GF-D8 (cell line): Measurements from ENCODE around the gene ADPRH.
"Not testable (repeated sequence)": the region's sequence is repeated elsewhere in the genome, so short reads cannot be mapped to it uniquely, and the experiment has no call there.

Experiments
- DNase-seq: peaks from one replicate; lab custom pipeline; 2025; lab: John Stamatoyannopoulos, UW

The ADPRH gene

GRCh38 chr3:119579366-119580066, at the start of gene ADPRH:
TSS of gene ADPRH (plus strand) at chr3:119579492. CDS start at chr3:119582170, 2,678 bp downstream.
- DNase-seq, result no peak

- no peak for DNase-seq
Measured at GRCh38 chr3:119529883-119530282, 49.4 kb upstream of the ADPRH start.

- no peak for DNase-seq
Measured at GRCh38 chr3:119530456-119530855, 48.8 kb upstream of the ADPRH start.

- DNase-seq, result no peak
Measured at GRCh38 chr3:119531151-119531550, 48.1 kb upstream of the ADPRH start.

- DNase-seq, result no peak
Measured at GRCh38 chr3:119534296-119534695, 45.0 kb upstream of the ADPRH start.

GRCh38 chr3:119536757-119537156, 42.5 kb upstream of the ADPRH start:
- DNase-seq, result no peak

- no peak for DNase-seq
Measured at GRCh38 chr3:119538772-119539171, 40.5 kb upstream of the ADPRH start.

- DNase-seq, result no peak
Measured at GRCh38 chr3:119541547-119541946, 37.7 kb upstream of the ADPRH start.

GRCh38 chr3:119542168-119542767, 37.0 kb upstream of the ADPRH start:
- no peak for DNase-seq

- no peak for DNase-seq
Measured at GRCh38 chr3:119543147-119543546, 36.1 kb upstream of the ADPRH start.

GRCh38 chr3:119547227-119547626, 32.1 kb upstream of the ADPRH start:
- no peak for DNase-seq

GRCh38 chr3:119548341-119548740, 31.0 kb upstream of the ADPRH start:
- DNase-seq, result no peak

GRCh38 chr3:119550192-119550910, 28.9 kb upstream of the ADPRH start:
- no peak for DNase-seq

- DNase-seq, result no peak
Measured at GRCh38 chr3:119551598-119551997, 27.7 kb upstream of the ADPRH start.

GRCh38 chr3:119552928-119553327, 26.4 kb upstream of the ADPRH start:
- DNase-seq, result not testable (repeated sequence)

- no peak for DNase-seq
Measured at GRCh38 chr3:119553823-119554415, 25.4 kb upstream of the ADPRH start.

- DNase-seq, result no peak
Measured at GRCh38 chr3:119555309-119555735, 24.0 kb upstream of the ADPRH start.

GRCh38 chr3:119555929-119556328, 23.4 kb upstream of the ADPRH start:
- DNase-seq, result no peak

GRCh38 chr3:119557192-119557876, 22.0 kb upstream of the ADPRH start:
- DNase-seq, result no peak

GRCh38 chr3:119557877-119558269, 21.4 kb upstream of the ADPRH start:
- no peak for DNase-seq

GRCh38 chr3:119558626-119559317, 20.5 kb upstream of the ADPRH start:
- no peak for DNase-seq
